Measurements from ENCODE around the gene NTSR1. TPM values are rescaled to one million over a fixed set of nuclear protein-coding genes. Genes with fewer than 3 reads are reported as not detected.

NTSR1 gene
- total RNA-seq, 1 experiment from 2014 or later, result not detected

DNA sequence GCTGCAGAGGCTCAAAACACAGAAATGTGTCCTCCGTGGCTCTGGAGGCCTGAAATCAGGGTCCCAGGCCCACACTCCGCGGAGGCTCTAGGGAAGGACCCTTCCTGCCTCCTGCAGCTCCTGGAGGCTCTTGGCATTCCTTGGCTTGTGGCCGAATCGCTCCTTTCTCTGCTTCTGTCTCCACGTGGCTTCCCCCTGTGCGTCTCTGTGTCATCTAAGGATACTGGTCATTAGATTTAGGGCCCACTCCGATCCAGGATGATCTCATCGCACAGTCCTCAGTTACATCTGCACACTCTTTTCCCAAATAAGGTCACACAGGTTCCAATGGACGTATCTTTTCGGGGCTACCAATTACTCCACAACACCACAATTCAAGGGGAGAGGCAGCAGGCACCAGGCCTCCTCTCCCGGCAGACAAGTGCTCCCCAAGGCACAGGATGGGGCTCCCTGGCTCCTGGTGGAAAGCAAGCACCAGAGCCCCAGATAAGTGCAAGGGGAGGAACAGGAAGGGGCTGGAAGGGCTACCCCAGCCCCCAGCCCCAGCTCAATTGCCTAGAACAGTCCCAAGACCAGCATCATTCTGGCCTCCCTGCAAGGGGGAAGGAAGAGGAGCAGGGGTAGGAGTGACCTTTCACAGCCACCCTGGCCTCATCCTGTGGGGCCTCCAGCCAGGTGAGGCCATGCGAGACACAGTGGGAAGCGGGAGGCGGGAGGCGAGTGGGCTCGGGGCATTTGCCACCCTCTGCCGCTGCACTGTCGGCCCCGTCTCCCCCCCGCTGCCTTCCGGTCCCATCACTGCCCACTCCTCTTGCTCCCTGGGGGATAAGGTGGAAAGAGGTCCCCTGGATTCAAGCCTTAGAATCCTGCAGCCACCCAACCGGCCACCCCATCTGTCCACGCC lies 16.3 kb downstream of the NTSR1 start:
- H3K27ac ChIP-seq, result no peak overlapping the region
- no peak for DNase-seq (ENCODE audit: low read depth in 1 of 2, low spot score in 2 of 2)
- H3K27me3 ChIP-seq (replicated peaks), result peaks cover 95% of the 10 kb centered on the region
- no peaks in the 10 kb centered on the region for H3K4me1 ChIP-seq (replicated peaks)
- no peaks in the 10 kb centered on the region for H3K36me3 ChIP-seq
- peaks cover 9% of the 10 kb centered on the region; the same call in 1 of the 2 replicates for H3K9me3 ChIP-seq (replicated peaks)
- no peak overlapping the region for H3K4me3 ChIP-seq

DNA sequence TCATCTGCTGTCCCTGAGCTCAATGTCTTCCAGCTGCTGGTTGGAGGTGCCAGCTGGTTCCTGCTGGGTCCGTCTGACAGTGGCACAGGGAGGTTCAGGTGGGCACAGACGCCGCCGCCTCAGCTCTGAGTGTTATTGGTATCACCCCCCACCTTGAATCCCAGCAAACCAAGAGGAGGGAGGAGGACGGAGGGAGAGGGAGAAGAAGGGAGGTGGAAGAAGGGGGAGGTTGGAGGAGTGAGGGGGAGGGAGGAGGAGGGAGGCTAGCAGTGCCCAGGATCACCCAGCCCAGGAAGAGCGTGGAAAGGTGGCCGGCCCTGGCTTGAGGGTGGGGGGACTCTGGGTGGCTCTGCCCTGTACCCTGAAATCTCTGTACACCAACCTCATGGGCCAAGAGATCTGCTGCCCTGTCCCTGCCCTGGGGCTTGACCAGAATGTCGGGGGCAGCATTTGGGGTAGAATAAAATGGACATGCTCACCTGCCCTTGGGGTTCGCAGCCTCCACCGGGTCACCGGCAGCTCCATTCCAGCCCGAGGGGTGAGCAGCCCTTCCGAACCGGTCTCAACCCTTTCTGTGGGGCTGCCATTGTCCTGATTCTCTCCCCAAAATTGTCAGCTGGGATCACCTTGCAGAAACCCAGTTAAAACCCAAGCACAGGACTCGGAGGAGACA lies 17.1 kb downstream of the NTSR1 start:
- H3K9me3 ChIP-seq (replicated peaks), result peaks cover 9% of the 10 kb centered on the region; the same call in 1 of the 2 replicates
- no peaks in the 10 kb centered on the region for H3K36me3 ChIP-seq
- no peak overlapping the region for H3K4me3 ChIP-seq
- no peaks in the 10 kb centered on the region for H3K4me1 ChIP-seq (replicated peaks)
- H3K27me3 ChIP-seq (replicated peaks), result peaks cover 95% of the 10 kb centered on the region
- DNase-seq (ENCODE audit: low read depth in 1 of 2, low spot score in 2 of 2), result no peak
- H3K27ac ChIP-seq, result no peak overlapping the region

GRCh38 chr20:62726276-62726675 lies 17.6 kb downstream of the NTSR1 start:
- Histone ChIP-seq H3K4me1 (replicated peaks) (no peaks in the 10 kb centered on the region), H3K27ac (no peak overlapping the region), H3K9me3 (replicated peaks) (peaks cover 7% of the 10 kb centered on the region; the same call in 1 of the 2 replicates), H3K4me3 (no peak overlapping the region), H3K36me3 (no peaks in the 10 kb centered on the region), H3K27me3 (replicated peaks) (peaks cover 96% of the 10 kb centered on the region)
- DNase-seq (ENCODE audit: low read depth in 1 of 2, low spot score in 2 of 2), result no peak

GRCh38 chr20:62726716-62727583 lies 18.3 kb downstream of the NTSR1 start:
- no peak for DNase-seq (ENCODE audit: low read depth in 1 of 2, low spot score in 2 of 2)
- no peaks in the 10 kb centered on the region for H3K4me1 ChIP-seq (replicated peaks)
- peaks cover under 1% of the 10 kb centered on the region; the same call in 1 of the 2 replicates for H3K9me3 ChIP-seq (replicated peaks)
- H3K4me3 ChIP-seq, result no peak overlapping the region
- H3K27ac ChIP-seq, result no peak overlapping the region
- H3K27me3 ChIP-seq (replicated peaks), result peaks cover 96% of the 10 kb centered on the region
- H3K36me3 ChIP-seq, result no peaks in the 10 kb centered on the region

DNA sequence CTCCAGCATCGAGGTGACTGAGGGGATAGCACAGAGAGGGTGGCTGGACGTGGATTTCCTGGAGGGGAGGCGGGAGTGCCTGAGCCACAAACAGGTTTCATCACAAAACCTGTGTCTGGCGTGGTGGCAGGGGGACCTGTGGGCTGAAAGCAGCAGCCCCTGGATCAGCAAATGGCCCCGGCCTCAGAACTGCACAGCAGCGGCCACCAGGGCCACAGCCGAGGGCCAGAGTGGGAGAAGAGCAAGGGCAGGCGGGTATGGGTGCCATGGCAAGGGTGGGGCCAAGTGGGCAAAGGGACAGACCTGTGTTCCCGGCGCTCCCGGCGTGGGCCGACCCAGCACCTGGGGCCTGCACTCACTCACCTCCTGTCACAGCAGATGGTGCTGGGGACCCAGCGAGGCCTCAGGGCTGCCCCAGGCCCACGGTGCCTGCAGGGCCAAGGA lies 19.0 kb downstream of the NTSR1 start:
- no peak for DNase-seq (ENCODE audit: low read depth in 1 of 2, low spot score in 2 of 2)
- Histone ChIP-seq H3K9me3 (replicated peaks) (no peaks in the 10 kb centered on the region), H3K36me3 (no peaks in the 10 kb centered on the region), H3K4me1 (replicated peaks) (no peaks in the 10 kb centered on the region), H3K27me3 (replicated peaks) (peaks cover 96% of the 10 kb centered on the region), H3K27ac (no peak overlapping the region), H3K4me3 (no peak overlapping the region)

GRCh38 chr20:62728028-62728780 lies 19.6 kb downstream of the NTSR1 start:
- Histone ChIP-seq H3K36me3 (no peaks in the 10 kb centered on the region), H3K27ac (no peak overlapping the region), H3K4me1 (replicated peaks) (no peaks in the 10 kb centered on the region), H3K4me3 (no peak overlapping the region), H3K9me3 (replicated peaks) (no peaks in the 10 kb centered on the region), H3K27me3 (replicated peaks) (peaks cover 96% of the 10 kb centered on the region)
- DNase-seq (ENCODE audit: low read depth in 1 of 2, low spot score in 2 of 2), result no peak

DNA sequence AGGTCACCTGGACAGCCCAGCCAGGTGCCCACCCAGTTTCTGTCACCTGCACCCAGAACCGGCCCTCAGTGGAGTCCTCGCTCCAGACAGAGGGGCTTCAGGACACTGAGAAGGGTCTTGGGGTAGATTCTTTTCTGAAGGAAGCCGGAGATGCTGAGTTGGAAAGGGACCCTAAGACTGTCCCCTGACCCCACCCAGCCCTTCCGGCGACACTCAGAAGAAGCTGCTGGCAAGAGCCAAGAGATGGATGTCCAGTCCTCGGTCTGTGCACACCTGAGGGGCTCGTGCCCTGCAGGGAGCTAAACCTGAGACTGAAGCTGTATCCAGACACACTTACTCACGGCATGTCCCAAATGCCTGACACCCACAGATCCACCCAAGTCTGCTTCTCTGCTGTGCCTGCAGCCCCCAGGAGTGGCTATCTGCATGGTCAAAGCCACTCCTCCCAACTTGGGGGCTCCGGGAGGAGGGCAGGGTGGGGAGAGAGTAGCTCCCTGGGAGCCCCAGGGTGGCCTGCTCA lies 20.2 kb downstream of the NTSR1 start:
- Histone ChIP-seq H3K27me3 (replicated peaks) (peaks cover 96% of the 10 kb centered on the region), H3K4me3 (no peak overlapping the region), H3K36me3 (no peaks in the 10 kb centered on the region), H3K4me1 (replicated peaks) (no peaks in the 10 kb centered on the region), H3K9me3 (replicated peaks) (no peaks in the 10 kb centered on the region), H3K27ac (no peak overlapping the region)
- no peak for DNase-seq (ENCODE audit: low read depth in 1 of 2, low spot score in 2 of 2)

- H3K4me3 ChIP-seq, result no peak overlapping the region
- no peak overlapping the region for H3K27ac ChIP-seq
- H3K36me3 ChIP-seq, result no peaks in the 10 kb centered on the region
- H3K9me3 ChIP-seq (replicated peaks), result no peaks in the 10 kb centered on the region
- H3K27me3 ChIP-seq (replicated peaks), result peaks cover 98% of the 10 kb centered on the region
- H3K4me1 ChIP-seq (replicated peaks), result no peaks in the 10 kb centered on the region
- no peak for DNase-seq (ENCODE audit: low read depth in 1 of 2, low spot score in 2 of 2)
Measured at GRCh38 chr20:62730481-62730880, 21.8 kb downstream of the NTSR1 start.

GRCh38 chr20:62732031-62732760 lies 23.6 kb downstream of the NTSR1 start:
- no peak for DNase-seq (ENCODE audit: low read depth in 1 of 2, low spot score in 2 of 2)
- Histone ChIP-seq H3K9me3 (replicated peaks) (no peaks in the 10 kb centered on the region), H3K4me3 (no peak overlapping the region), H3K4me1 (replicated peaks) (no peaks in the 10 kb centered on the region; the same call in 1 of the 2 replicates), H3K27me3 (replicated peaks) (peaks cover 90% of the 10 kb centered on the region), H3K36me3 (no peaks in the 10 kb centered on the region), H3K27ac (no peak overlapping the region)

- Histone ChIP-seq H3K27ac (no peak overlapping the region), H3K36me3 (no peaks in the 10 kb centered on the region), H3K27me3 (replicated peaks) (peaks cover 82% of the 10 kb centered on the region), H3K4me3 (no peak overlapping the region), H3K9me3 (replicated peaks) (no peaks in the 10 kb centered on the region), H3K4me1 (replicated peaks) (no peaks in the 10 kb centered on the region; the same call in 1 of the 2 replicates)
- no peak for DNase-seq (ENCODE audit: low read depth in 1 of 2, low spot score in 2 of 2)
Measured at GRCh38 chr20:62732842-62733525, 24.3 kb downstream of the NTSR1 start.

GRCh38 chr20:62733526-62733842 lies 24.8 kb downstream of the NTSR1 start:
- DNase-seq (ENCODE audit: low read depth in 1 of 2, low spot score in 2 of 2), result no peak
- no peaks in the 10 kb centered on the region for H3K9me3 ChIP-seq (replicated peaks)
- H3K4me3 ChIP-seq, result no peak overlapping the region
- no peaks in the 10 kb centered on the region; the same call in 1 of the 2 replicates for H3K4me1 ChIP-seq (replicated peaks)
- H3K27me3 ChIP-seq (replicated peaks), result peaks cover 77% of the 10 kb centered on the region
- no peaks in the 10 kb centered on the region for H3K36me3 ChIP-seq
- H3K27ac ChIP-seq, result no peak overlapping the region

GRCh38 chr20:62733891-62734290 lies 25.3 kb downstream of the NTSR1 start:
- DNase-seq (ENCODE audit: low read depth in 1 of 2, low spot score in 2 of 2), result no peak
- H3K4me1 ChIP-seq (replicated peaks), result no peaks in the 10 kb centered on the region; the same call in 1 of the 2 replicates

More at GRCh38 chr20:62733891-62734290, 25.3 kb downstream of the NTSR1 start:
- Histone ChIP-seq H3K4me3 (no peak overlapping the region), H3K27me3 (replicated peaks) (peaks cover 73% of the 10 kb centered on the region), H3K9me3 (replicated peaks) (no peaks in the 10 kb centered on the region), H3K27ac (no peak overlapping the region), H3K36me3 (no peaks in the 10 kb centered on the region)
